ENCODE results near the gene ABHD1. TPM values are rescaled to one million over a fixed set of nuclear protein-coding genes. Genes with fewer than 3 reads are reported as not detected.

Gene ABHD1
- total RNA-seq, 2 donors from 2014 or later = 0.29 to 1.0 TPM

DNA sequence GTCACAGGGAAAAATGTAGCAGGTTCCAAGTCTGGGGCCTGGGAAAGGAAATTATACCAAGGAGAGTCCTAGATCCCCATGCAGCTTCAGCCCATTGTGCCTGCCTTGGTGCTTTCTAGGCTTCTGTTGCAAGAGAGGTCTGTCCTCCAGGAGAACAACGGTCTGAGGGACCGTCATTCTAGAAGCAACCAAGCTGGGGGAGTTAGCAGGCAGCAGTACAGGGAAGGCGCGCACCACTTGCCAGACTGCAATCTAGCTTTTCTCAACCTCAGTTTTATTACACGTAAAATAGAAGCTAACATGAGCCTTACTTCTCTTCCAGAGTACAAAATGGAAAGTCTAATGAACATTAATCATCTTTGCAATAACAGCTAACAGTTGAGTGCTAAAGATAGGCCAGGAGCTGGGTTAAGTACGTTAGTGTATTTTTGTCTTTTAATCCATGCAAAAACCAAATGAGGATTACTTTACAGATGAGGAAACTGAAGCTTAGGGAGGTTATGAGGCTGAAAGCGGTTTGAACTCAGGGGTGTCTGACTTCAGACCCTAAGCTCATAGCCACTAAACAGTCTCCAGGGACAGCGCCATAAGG, 27.1 kb downstream of the ABHD1 start:
- Mint-ChIP-seq H3K27me3 (ENCODE audit: insufficient read depth) (peaks cover 2% of the 10 kb centered on the region), H3K36me3 (ENCODE audit: low read depth) (no peaks in the 10 kb centered on the region), H3K4me1 (no peaks in the 10 kb centered on the region), H3K4me3 (no peak overlapping the region), H3K27ac (no peak overlapping the region), H3K9me3 (no peaks in the 10 kb centered on the region)
- no peaks in the 10 kb centered on the region for H3K27me3 ChIP-seq (ENCODE audit: control insufficient read depth, insufficient read depth, low read length, poor library complexity, severe bottlenecking)
- H3K27ac ChIP-seq (ENCODE audit: low read depth, low read length) = no peak overlapping the region
- H3K36me3 ChIP-seq (ENCODE audit: control insufficient read depth, insufficient read depth, low read length) = no peaks in the 10 kb centered on the region
- no peak overlapping the region for H3K9ac ChIP-seq (ENCODE audit: extremely low read depth, low read length, poor library complexity, severe bottlenecking)
- no peak overlapping the region for H3K4me3 ChIP-seq (ENCODE audit: low read length)
- 73 to 92% methylated on average over 2 to 7 of the region's 8 CpGs for WGBS, 2 experiments (ENCODE audit: insufficient coverage in 1 of 2, insufficient read length in 1 of 2)
- H3K4me1 ChIP-seq (ENCODE audit: control insufficient read depth, insufficient read depth, low read length) = no peaks in the 10 kb centered on the region
- DNase-seq = no peak
- H3K9me3 ChIP-seq (ENCODE audit: control insufficient read depth, low read length) = no peaks in the 10 kb centered on the region
- TF ChIP-seq, protein P1, sequence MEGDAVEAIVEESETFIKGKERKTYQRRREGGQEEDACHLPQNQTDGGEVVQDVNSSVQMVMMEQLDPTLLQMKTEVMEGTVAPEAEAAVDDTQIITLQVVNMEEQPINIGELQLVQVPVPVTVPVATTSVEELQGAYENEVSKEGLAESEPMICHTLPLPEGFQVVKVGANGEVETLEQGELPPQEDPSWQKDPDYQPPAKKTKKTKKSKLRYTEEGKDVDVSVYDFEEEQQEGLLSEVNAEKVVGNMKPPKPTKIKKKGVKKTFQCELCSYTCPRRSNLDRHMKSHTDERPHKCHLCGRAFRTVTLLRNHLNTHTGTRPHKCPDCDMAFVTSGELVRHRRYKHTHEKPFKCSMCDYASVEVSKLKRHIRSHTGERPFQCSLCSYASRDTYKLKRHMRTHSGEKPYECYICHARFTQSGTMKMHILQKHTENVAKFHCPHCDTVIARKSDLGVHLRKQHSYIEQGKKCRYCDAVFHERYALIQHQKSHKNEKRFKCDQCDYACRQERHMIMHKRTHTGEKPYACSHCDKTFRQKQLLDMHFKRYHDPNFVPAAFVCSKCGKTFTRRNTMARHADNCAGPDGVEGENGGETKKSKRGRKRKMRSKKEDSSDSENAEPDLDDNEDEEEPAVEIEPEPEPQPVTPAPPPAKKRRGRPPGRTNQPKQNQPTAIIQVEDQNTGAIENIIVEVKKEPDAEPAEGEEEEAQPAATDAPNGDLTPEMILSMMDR (conservative IDR thresholded peaks at IDR 0.05) = no peak

DNA sequence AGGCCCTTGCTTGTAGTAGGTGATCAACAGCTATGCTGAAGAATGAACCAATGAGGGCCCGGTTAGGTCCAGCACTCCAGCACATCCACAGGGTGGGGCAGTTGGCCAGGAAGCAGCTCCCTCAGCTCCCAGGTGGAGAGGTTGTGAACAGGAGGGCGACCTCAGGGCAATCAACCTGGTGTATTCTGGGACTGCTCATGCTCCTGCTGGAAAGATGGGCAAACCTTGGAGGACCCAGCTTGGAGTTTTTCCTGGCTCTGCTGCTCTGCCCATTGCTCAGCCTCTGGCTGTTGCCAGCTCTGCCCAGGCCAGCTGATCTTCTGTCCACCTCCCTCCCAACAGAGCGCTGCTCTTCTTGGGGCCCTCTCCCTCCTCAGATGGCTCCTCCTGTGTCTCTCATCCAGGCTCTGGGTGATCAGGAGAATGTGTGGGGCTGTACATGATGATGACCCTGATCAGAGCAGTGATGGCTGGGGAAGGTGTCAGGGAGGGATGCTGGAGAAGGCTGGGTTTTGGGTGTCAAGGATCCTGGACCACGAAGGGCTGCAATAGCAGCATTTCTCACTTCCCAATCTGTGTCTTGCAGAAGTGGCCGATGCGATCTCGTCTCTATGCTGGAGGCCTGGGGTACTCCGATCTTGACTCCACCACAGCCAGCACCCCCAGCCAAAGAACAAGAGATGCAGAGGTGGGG, 28.6 kb downstream of the ABHD1 start:
- H3K4me1 ChIP-seq (ENCODE audit: control insufficient read depth, insufficient read depth, low read length) = no peaks in the 10 kb centered on the region
- no peaks in the 10 kb centered on the region for H3K9me3 Mint-ChIP-seq
- no peak overlapping the region for H3K27ac ChIP-seq (ENCODE audit: low read depth, low read length)
- WGBS, 2 experiments (ENCODE audit: insufficient coverage in 1 of 2, insufficient read length in 1 of 2) = 87 to 90% methylated on average over 6 to 8 of the region's 8 CpGs
- H3K4me3 ChIP-seq (ENCODE audit: low read length) = no peak overlapping the region
- H3K27ac Mint-ChIP-seq = no peak overlapping the region
- no peaks in the 10 kb centered on the region for H3K4me1 Mint-ChIP-seq
- peak; percentile 69 for DNase-seq
- H3K4me3 Mint-ChIP-seq = no peak overlapping the region
- no peaks in the 10 kb centered on the region for H3K9me3 ChIP-seq (ENCODE audit: control insufficient read depth, low read length)
- H3K9ac ChIP-seq (ENCODE audit: extremely low read depth, low read length, poor library complexity, severe bottlenecking) = no peak overlapping the region
- no peaks in the 10 kb centered on the region for H3K36me3 ChIP-seq (ENCODE audit: control insufficient read depth, insufficient read depth, low read length)
- TF ChIP-seq, protein P1 (conservative IDR thresholded peaks at IDR 0.05) = peak; percentile 40
- H3K27me3 ChIP-seq (ENCODE audit: control insufficient read depth, insufficient read depth, low read length, poor library complexity, severe bottlenecking) = no peaks in the 10 kb centered on the region
- H3K36me3 Mint-ChIP-seq (ENCODE audit: low read depth) = no peaks in the 10 kb centered on the region
- H3K27me3 Mint-ChIP-seq (ENCODE audit: insufficient read depth) = peaks cover 2% of the 10 kb centered on the region

DNA sequence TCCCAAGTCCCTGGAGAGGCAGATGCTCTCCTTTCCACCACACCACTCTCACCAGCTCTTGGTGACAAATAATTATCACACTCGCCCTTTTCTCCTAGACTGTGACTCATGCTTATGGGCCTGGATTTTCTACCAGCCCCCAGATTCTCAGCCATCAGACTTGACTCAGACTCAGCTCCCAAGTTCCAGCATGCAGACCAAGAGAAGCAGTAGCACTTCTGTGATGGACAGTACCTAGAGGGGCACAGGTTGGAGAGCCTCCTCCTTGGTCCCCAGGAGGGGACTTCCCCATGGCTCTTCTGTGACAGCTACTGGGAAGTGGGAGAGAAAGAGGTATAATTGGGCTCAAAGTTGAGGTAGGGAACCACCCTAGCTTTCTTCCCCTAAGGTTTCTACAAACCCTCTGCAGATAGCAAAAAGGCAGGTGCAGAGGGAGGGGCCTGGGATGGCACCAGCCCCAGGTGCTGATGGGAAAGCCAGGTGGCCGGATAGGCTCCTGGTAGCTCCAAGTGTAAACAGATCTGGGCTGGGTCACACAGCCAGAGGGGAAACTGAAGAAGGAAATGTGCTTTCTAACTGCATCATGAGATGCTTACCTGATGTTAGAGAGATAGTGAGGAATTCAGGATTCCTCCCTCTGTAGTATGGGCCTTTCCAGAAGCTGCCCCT, 29.3 kb downstream of the ABHD1 start:
- no peaks in the 10 kb centered on the region for H3K4me1 Mint-ChIP-seq

More for the DNA sequence above, 29.3 kb downstream of the ABHD1 start:
- peaks cover 2% of the 10 kb centered on the region for H3K27me3 Mint-ChIP-seq (ENCODE audit: insufficient read depth)
- no peaks in the 10 kb centered on the region for H3K36me3 Mint-ChIP-seq (ENCODE audit: low read depth)
- no peaks in the 10 kb centered on the region for H3K9me3 Mint-ChIP-seq
- H3K4me3 ChIP-seq (ENCODE audit: low read length) = no peak overlapping the region
- H3K27ac Mint-ChIP-seq = no peak overlapping the region
- no peak for DNase-seq
- no peaks in the 10 kb centered on the region for H3K27me3 ChIP-seq (ENCODE audit: control insufficient read depth, insufficient read depth, low read length, poor library complexity, severe bottlenecking)
- H3K36me3 ChIP-seq (ENCODE audit: control insufficient read depth, insufficient read depth, low read length) = no peaks in the 10 kb centered on the region
- TF ChIP-seq, protein P1 (conservative IDR thresholded peaks at IDR 0.05) = no peak
- H3K4me1 ChIP-seq (ENCODE audit: control insufficient read depth, insufficient read depth, low read length) = no peaks in the 10 kb centered on the region
- 70 to 79% methylated on average over 2 of the region's 2 CpGs for WGBS, 2 experiments (ENCODE audit: insufficient coverage in 1 of 2, insufficient read length in 1 of 2)
- no peak overlapping the region for H3K27ac ChIP-seq (ENCODE audit: low read depth, low read length)
- H3K9me3 ChIP-seq (ENCODE audit: control insufficient read depth, low read length) = no peaks in the 10 kb centered on the region
- H3K9ac ChIP-seq (ENCODE audit: extremely low read depth, low read length, poor library complexity, severe bottlenecking) = no peak overlapping the region
- no peak overlapping the region for H3K4me3 Mint-ChIP-seq

Measured in endodermal cell (in vitro differentiated cells).